HepG2 (cell line): ENCODE data around the gene MMD2. TPM values are rescaled to one million over a fixed set of nuclear protein-coding genes. Genes with fewer than 3 reads are reported as not detected.
A peak's percentile ranks its signal among the peaks of the same experiment; 100 is the strongest.

Experiments used
- ATAC-seq: fragments of 200-7000 bp; cut with Tn5 transposase; 3 replicates; pipeline ENCODE4 v1.9.1; 2020; ENCODE audit warnings: mild to moderate bottlenecking, moderate library complexity
- BruUV-seq: library from RNA; stranded (reverse); fragments of 400-500 nt; replicated peaks from 2 replicates; lab custom pipeline; 2021; lab: Mats Ljungman, UMichigan
- CTCF ChIA-PET: fragments of 300-600 bp; formaldehyde crosslinking; extraction: SDS; loops from one replicate; lab custom pipeline; 2021; ENCODE audit warnings: low total read pairs, inconsistent platforms, low intra/inter-chr PET ratio; lab: Yijun Ruan, JAX
- POLR2A ChIA-PET: fragments of 350-600 bp; sonication (Branson Sonifier 250); formaldehyde crosslinking; loops from one replicate; lab custom pipeline; 2020; ENCODE audit warnings: antibody characterized with exemption, inconsistent platforms; lab: Yijun Ruan, JAX
- DNase-seq: peaks from one replicate; pipeline ENCODE4 v3.0.0-alpha.2; 2015; ENCODE audit warnings: low spot score
- FAIRE-seq: peaks from 3 replicates; lab custom pipeline; 2011; peaks lifted over from hg19 to GRCh38; lab: Jason Lieb, UNC
- H2AFZ ChIP-seq: one replicate; pipeline ENCODE4 v1.6.1; 2011; ENCODE audit warnings: low read length, inconsistent platforms
- H3K27ac ChIP-seq: fragments of 300-600 bp; 3 replicates; pipeline ENCODE4 v1.8.0; 2011; ENCODE audit warnings: mixed run types, mild to moderate bottlenecking, mixed read lengths, low read length, inconsistent platforms; ENCODE audit not compliant: insufficient read depth; ENCODE audit errors: extremely low read length
- H3K27me3 ChIP-seq, 2 experiments: fragments of 200-600 bp in 1 of 2; 2 replicates in 1 of 2; 3 replicates in 1 of 2; pipeline versions ENCODE4 v1.6.0 to v1.8.0; 2011; ENCODE audit warnings: low read length in 2 of 2, mild to moderate bottlenecking in 2 of 2, moderate library complexity in 2 of 2, inconsistent platforms in 1 of 2; ENCODE audit not compliant: insufficient read depth in 2 of 2, control insufficient read depth in 1 of 2
- H3K36me3 ChIP-seq, 2 experiments: fragments of 200-600 bp in 1 of 2; replicated peaks in 1 of 2; 2 replicates in 1 of 2; 3 replicates in 1 of 2; pipeline versions ENCODE4 v1.5.1 to v1.8.0; 2011; ENCODE audit warnings: low read length in 2 of 2, inconsistent platforms in 1 of 2; ENCODE audit not compliant: insufficient read depth in 2 of 2, control insufficient read depth in 1 of 2
- H3K4me1 ChIP-seq: 2 replicates; pipeline ENCODE4 v1.5.1; 2012; ENCODE audit warnings: low read length, inconsistent platforms; ENCODE audit not compliant: insufficient read depth
- H3K4me2 ChIP-seq: 2 replicates; pipeline ENCODE4 v1.6.0; 2011; ENCODE audit warnings: low read depth, low read length, inconsistent platforms
- H3K4me3 ChIP-seq, 3 experiments: fragments of 200-600 bp in 1 of 3; sonication (generic), shearing (Covaris generic) in 1 of 3; replicated peaks in 1 of 3; 2 replicates each; pipeline ENCODE4 v1.5.1; 2011 to 2016; ENCODE audit warnings: low read length in 3 of 3, inconsistent platforms in 2 of 3, low read depth in 2 of 3, mild to moderate bottlenecking in 2 of 3, control low read depth in 1 of 3, mixed read lengths in 1 of 3; ENCODE audit not compliant: insufficient read depth in 1 of 3
- H3K79me2 ChIP-seq: one replicate; pipeline ENCODE4 v1.6.1; 2011; ENCODE audit warnings: low read length, inconsistent platforms; ENCODE audit not compliant: insufficient read depth
- H3K9ac ChIP-seq: 2 replicates; pipeline ENCODE4 v1.6.0; 2011; ENCODE audit warnings: mild to moderate bottlenecking, low read depth, low read length, inconsistent platforms; ENCODE audit not compliant: insufficient read depth
- H3K9me3 ChIP-seq: 2 replicates; pipeline ENCODE4 v1.5.1; 2012; ENCODE audit warnings: mild to moderate bottlenecking, low read length
- H4K20me1 ChIP-seq: 2 replicates; pipeline ENCODE4 v1.6.0; 2011; ENCODE audit warnings: inconsistent platforms, mild to moderate bottlenecking, low read length, moderate library complexity; ENCODE audit not compliant: insufficient read depth
- GFI1 ChIP-seq: sonication (generic); formaldehyde crosslinking; IDR thresholded peaks from 2 replicates; pipeline ENCODE4 v1.5.0; 2020; ENCODE audit warnings: missing genetic modification reagents, mild to moderate bottlenecking, borderline replicate concordance
- REPIN1 ChIP-seq: sonication (generic); formaldehyde crosslinking; IDR thresholded peaks from 2 replicates; pipeline ENCODE4 v1.8.0; 2022; ENCODE audit warnings: missing genetic modification reagents, low read depth, mild to moderate bottlenecking, borderline replicate concordance
- SOX13 ChIP-seq, 3 experiments: fragments of 450-650 bp in 1 of 3; sonication (generic) in 1 of 3; formaldehyde crosslinking in 1 of 3; IDR thresholded peaks in 2 of 3; conservative IDR thresholded peaks in 1 of 3; 2 replicates each; pipeline versions ENCODE4 v1.5.0 to v1.6.1; 2016 to 2020; ENCODE audit warnings: antibody characterized with exemption in 1 of 3, mild to moderate bottlenecking in 1 of 3, missing compliant biosample characterization in 1 of 3, missing genetic modification reagents in 1 of 3, moderate library complexity in 1 of 3
- STAG1 ChIP-seq: sonication (generic); formaldehyde crosslinking; IDR thresholded peaks from 2 replicates; pipeline ENCODE4 v1.4.0; 2020; ENCODE audit warnings: missing genetic modification reagents
- TFDP2 ChIP-seq: sonication (generic); formaldehyde crosslinking; IDR thresholded peaks from 2 replicates; pipeline ENCODE4 v1.4.0; 2020; ENCODE audit warnings: missing genetic modification reagents
- WGBS: methylation state at CpG from one replicate; pipeline ENCODE4 v1.1.6; 2017; ENCODE audit warnings: low lambda C conversion rate; 5-methylcytosine and 5-hydroxymethylcytosine counted together
- in situ Hi-C: cut with HindIII; loops from 2 replicates; pipeline ENCODE4 v1.10.0; 2017; ENCODE audit warnings: low pct_unique_long_range_greater_than_20kb; ENCODE audit not compliant: extremely low pct_ligation_motif_present
- intact Hi-C: fragments of 100-400 bp; cut with micrococcal nuclease; formaldehyde crosslinking; loops from one replicate; pipeline ENCODE4 v1.10.0; 2022; ENCODE audit not compliant: unreplicated experiment
- polyA plus RNA-seq, 8 experiments: library from polyadenylated mRNA; depleted of rRNA in 3 of 8; stranded (reverse) in 7 of 8; unstranded in 1 of 8; fragments of >200 nt; fragmentation: Illumina TruSeq in 4 of 8; extraction: Trizol in 4 of 8; gene quantifications; 2 replicates each; pipeline versions ENCODE4 v1.2.1 to v1.2.3, GENCODE V29; 2011 to 2016; ENCODE audit warnings: low read depth in 4 of 8, missing spikeins in 1 of 8, mixed read lengths in 1 of 8; ENCODE audit not compliant: insufficient read depth in 1 of 8
- total RNA-seq, 5 experiments: library from RNA; depleted of rRNA; stranded (reverse); fragments of >200 nt; fragmentation: Illumina TruSeq; extraction: Trizol; gene quantifications; 2 replicates each; pipeline ENCODE4 v1.2.3, GENCODE V29; 2016; ENCODE audit warnings: low read depth in 1 of 5
- TF ChIP-seq, protein P1 (sequence below): IDR thresholded peaks from 2 replicates; pipeline ENCODE4 v1.6.1; 2018; ENCODE audit warnings: missing genetic modification reagents

MMD2 gene
- total and polyA plus RNA-seq, 2 of the 13 experiments (the other 11 are each of a cell fraction or from before 2014, with no cell fraction given) = not detected

- intact Hi-C loops (no loop called here), in situ Hi-C loops (no loop called here)
- H3K9me3 ChIP-seq = no peaks in the 10 kb centered on the region
- no TSS peak for BruUV-seq
- H3K27me3 ChIP-seq = no peaks in the 10 kb centered on the region
- no peaks in the 10 kb centered on the region for H4K20me1 ChIP-seq
- ATAC-seq (no peak), DNase-seq (no peak), FAIRE-seq (no peak)
- no peak overlapping the region for H3K9ac ChIP-seq
- peaks cover 0 to 3% of the 10 kb centered on the region in 2 experiments; a peak in 1 of 5 replicates for H3K36me3 ChIP-seq
- H2AFZ ChIP-seq = no peak overlapping the region
- no peak overlapping the region for H3K4me2 ChIP-seq
- TF ChIP-seq TFDP2 (CRISPR knock-in tag) = no peak
- TF ChIP-seq STAG1 (CRISPR knock-in tag) = no peak
- TF ChIP-seq SOX13 (IDR thresholded peaks at IDR 0.05) = no peak
- 0 out of 4 replicates have a peak, but pooled peaks of 1 of the 2 experiments have one; percentile 20 for TF ChIP-seq SOX13 (CRISPR knock-in tag; conservative IDR thresholded peaks at IDR 0.05 in 1 of 2, IDR thresholded peaks at IDR 0.05 in 1 of 2)
- no peak for TF ChIP-seq GFI1 (CRISPR knock-in tag)
- TF ChIP-seq, protein P1, sequence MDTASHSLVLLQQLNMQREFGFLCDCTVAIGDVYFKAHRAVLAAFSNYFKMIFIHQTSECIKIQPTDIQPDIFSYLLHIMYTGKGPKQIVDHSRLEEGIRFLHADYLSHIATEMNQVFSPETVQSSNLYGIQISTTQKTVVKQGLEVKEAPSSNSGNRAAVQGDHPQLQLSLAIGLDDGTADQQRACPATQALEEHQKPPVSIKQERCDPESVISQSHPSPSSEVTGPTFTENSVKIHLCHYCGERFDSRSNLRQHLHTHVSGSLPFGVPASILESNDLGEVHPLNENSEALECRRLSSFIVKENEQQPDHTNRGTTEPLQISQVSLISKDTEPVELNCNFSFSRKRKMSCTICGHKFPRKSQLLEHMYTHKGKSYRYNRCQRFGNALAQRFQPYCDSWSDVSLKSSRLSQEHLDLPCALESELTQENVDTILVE = no peak
- TF ChIP-seq REPIN1 (CRISPR knock-in tag) = no peak
- POLR2A ChIA-PET = no interaction called here
- no peak overlapping the region for H3K27ac ChIP-seq
- no peak overlapping the region for H3K4me3 ChIP-seq
- CTCF ChIA-PET = no interaction called here
- no peaks in the 10 kb centered on the region for H3K4me1 ChIP-seq
- 100% methylated on average over 1 of the region's 1 CpG for WGBS
- H3K79me2 ChIP-seq = no peaks in the 10 kb centered on the region
Observed at GRCh38 chr7:5005066-5005465, 46.1 kb upstream of the MMD2 start.
